Measurements from ENCODE around the gene ERG. TPM values are rescaled to one million over a fixed set of nuclear protein-coding genes. Genes with fewer than 3 reads are reported as not detected.

Gene ERG
- total RNA-seq (2021) (2.8 to 4.5 TPM (median 3.8 TPM) in 3 replicates), Bru-seq, nascent RNA (percentile 39 among the genes with signal in this experiment)
- long read RNA-seq, experiment 1, full-length matches to known transcripts, result 5 of 20 reads
- long read RNA-seq, experiment 1, partial matches to known transcripts, result 4 of 20 reads
- long read RNA-seq, experiment 1, other reads (novel, unspliced or antisense), result 11 of 20 reads
- long read RNA-seq, experiment 2, partial matches to known transcripts, result 0 of 1 reads
- long read RNA-seq, experiment 2, other reads (novel, unspliced or antisense), result 1 of 1 reads
- long read RNA-seq, experiment 3, partial matches to known transcripts, result 0 of 2 reads
- long read RNA-seq, experiment 3, other reads (novel, unspliced or antisense), result 2 of 2 reads

- no peaks in the 10 kb centered on the region; the same call in 1 of the 2 replicates for H3K36me3 Mint-ChIP-seq
- CTCF ChIA-PET, result no interaction called here
- no peak for TF ChIP-seq NFATC4 (CRISPR knock-in tag; IDR thresholded peaks at IDR 0.05)
- no peak for TF ChIP-seq NR2C2 (CRISPR knock-in tag; IDR thresholded peaks at IDR 0.05)
- TF ChIP-seq ZNF263 (CRISPR knock-in tag; IDR thresholded peaks at IDR 0.05; ENCODE audit: low read depth), result no peak
- TF ChIP-seq ZNF423 (CRISPR knock-in tag; IDR thresholded peaks at IDR 0.05), result no peak
- TF ChIP-seq TEAD1 (CRISPR knock-in tag; IDR thresholded peaks at IDR 0.05), result no peak
- no peak for TF ChIP-seq FOXJ3 (CRISPR knock-in tag; IDR thresholded peaks at IDR 0.05; ENCODE audit: borderline replicate concordance)
- no peak for TF ChIP-seq JAZF1 (CRISPR knock-in tag; IDR thresholded peaks at IDR 0.05)
- TF ChIP-seq ESRRA (CRISPR knock-in tag; IDR thresholded peaks at IDR 0.05; ENCODE audit: borderline replicate concordance), result no peak
- no peak for TF ChIP-seq ZNF671 (CRISPR knock-in tag; IDR thresholded peaks at IDR 0.05)
- TF ChIP-seq PRRX2 (CRISPR knock-in tag; IDR thresholded peaks at IDR 0.05), result no peak
- no peak for TF ChIP-seq ZNF512 (CRISPR knock-in tag; IDR thresholded peaks at IDR 0.05; ENCODE audit: borderline replicate concordance)
- H3K27me3 Mint-ChIP-seq (ENCODE audit: low read depth), result no peaks in the 10 kb centered on the region
- H3K4me1 Mint-ChIP-seq, result peaks cover 60% of the 10 kb centered on the region
- ATAC-seq (no peak), DNase-seq (ENCODE audit: low spot score) (no peak)
- H3K4me3 Mint-ChIP-seq, result no peak within 1 kb of the TSS
- POLR2A ChIA-PET, result no interaction called here
- H3K9me3 Mint-ChIP-seq, result 0 out of 2 replicates have a peak, but pooled peaks cover 6% of the 10 kb centered on the region
- no peak within 1 kb of the TSS for H3K27ac Mint-ChIP-seq
Observed at GRCh38 chr21:38498057-38498833, at the start of gene ERG. Gene ERG (minus strand): TSS chr21:38498477. CDS start chr21:38498380, 97 bp downstream.

- ChIA-PET POLR2A (no interaction called here), CTCF (interaction anchor here (1.6 kb wide), 1 partner anchor 125 kb away, joined by 3 read pairs; no protein-coding TSS in a partner anchor)
- no peaks in the 10 kb centered on the region for H3K36me3 Mint-ChIP-seq
- H3K27me3 Mint-ChIP-seq (ENCODE audit: low read depth), result no peaks in the 10 kb centered on the region
- no peak for ATAC-seq
- TF ChIP-seq AFF4 (CRISPR knock-in tag; IDR thresholded peaks at IDR 0.05; ENCODE audit: borderline replicate concordance) (no peak), JAZF1 (CRISPR knock-in tag; IDR thresholded peaks at IDR 0.05) (no peak), HMGXB4 (CRISPR knock-in tag; IDR thresholded peaks at IDR 0.05) (no peak), SMAD4 (CRISPR knock-in tag; IDR thresholded peaks at IDR 0.05) (no peak), ATF3 (CRISPR knock-in tag; conservative IDR thresholded peaks at IDR 0.05) (no peak), EMX1 (CRISPR knock-in tag; IDR thresholded peaks at IDR 0.05) (no peak), ETV6 (CRISPR knock-in tag; IDR thresholded peaks at IDR 0.05) (no peak), CDX4 (CRISPR knock-in tag; IDR thresholded peaks at IDR 0.05; ENCODE audit: borderline replicate concordance) (no peak), TP53 (CRISPR knock-in tag; IDR thresholded peaks at IDR 0.05) (no peak), ZNF416 (CRISPR knock-in tag; IDR thresholded peaks at IDR 0.05) (no peak), ELF4 (CRISPR knock-in tag; IDR thresholded peaks at IDR 0.05; ENCODE audit: low read depth) (no peak), IRF2 (CRISPR knock-in tag; IDR thresholded peaks at IDR 0.05; ENCODE audit: borderline replicate concordance, low read depth) (no peak), ZNF512 (CRISPR knock-in tag; IDR thresholded peaks at IDR 0.05; ENCODE audit: borderline replicate concordance) (no peak), ZNF263 (CRISPR knock-in tag; IDR thresholded peaks at IDR 0.05; ENCODE audit: low read depth) (no peak)
- DNase-seq (ENCODE audit: low spot score), result no peak
- no peak overlapping the region for H3K4me3 Mint-ChIP-seq
- no peak overlapping the region for H3K27ac Mint-ChIP-seq
- no peaks in the 10 kb centered on the region; the same call in 1 of the 2 replicates for H3K9me3 Mint-ChIP-seq
- no peaks in the 10 kb centered on the region for H3K4me1 Mint-ChIP-seq
Observed at GRCh38 chr21:38544661-38545060, 46.4 kb upstream of the ERG start.

All from WTC11 (cell line).